MM.1S (cell line): ENCODE data around the gene EFCAB12.
"Not testable (repeated sequence)": the region's sequence is repeated elsewhere in the genome, so short reads cannot be mapped to it uniquely, and the experiment has no call there.

Experiments used
- DNase-seq: peaks from one replicate; pipeline ENCODE4 v3.0.0-alpha.2; 2015
- H2AFZ ChIP-seq: fragments of 300-600 bp; sonication (generic); 2 replicates; pipeline ENCODE4 v1.6.0; 2016; ENCODE audit warnings: antibody characterized with exemption, low read length
- H3F3A ChIP-seq: fragments of 300-600 bp; sonication (generic); 2 replicates; pipeline ENCODE4 v1.6.1; 2016; ENCODE audit warnings: mild to moderate bottlenecking, antibody characterized with exemption, low read length, moderate library complexity, mixed read lengths; ENCODE audit not compliant: insufficient read depth
- H3K27ac ChIP-seq: fragments of 300-600 bp; sonication (generic); 2 replicates; pipeline ENCODE4 v1.5.1; 2016; ENCODE audit warnings: mild to moderate bottlenecking, low read length
- H3K27me3 ChIP-seq: fragments of 300-600 bp; sonication (generic); replicated peaks from 2 replicates; pipeline ENCODE4 v1.6.0; 2016; ENCODE audit warnings: low read length; ENCODE audit not compliant: insufficient read depth
- H3K36me3 ChIP-seq: fragments of 300-600 bp; sonication (generic); replicated peaks from 2 replicates; pipeline ENCODE4 v1.6.1; 2016; ENCODE audit warnings: mild to moderate bottlenecking, low read length, mixed read lengths; ENCODE audit not compliant: insufficient read depth
- H3K4me1 ChIP-seq: fragments of 300-600 bp; sonication (generic); 2 replicates; pipeline ENCODE4 v1.6.1; 2016; ENCODE audit warnings: low read length, mixed read lengths
- H3K4me2 ChIP-seq: fragments of 300-600 bp; sonication (generic); 2 replicates; pipeline ENCODE4 v1.6.0; 2016; ENCODE audit warnings: low read depth, low read length
- H3K4me3 ChIP-seq: fragments of 300-600 bp; sonication (generic); 2 replicates; pipeline ENCODE4 v1.5.1; 2016; ENCODE audit warnings: low read length, mixed read lengths
- H3K79me2 ChIP-seq: fragments of 300-600 bp; sonication (generic); 2 replicates; pipeline ENCODE4 v1.6.1; 2016; ENCODE audit warnings: mixed run types, low read length, mixed read lengths
- H3K9ac ChIP-seq: fragments of 300-600 bp; sonication (generic); 2 replicates; pipeline ENCODE4 v1.6.1; 2016; ENCODE audit warnings: low read length, mixed read lengths
- H3K9me2 ChIP-seq: fragments of 300-600 bp; sonication (generic); replicated peaks from 2 replicates; pipeline ENCODE4 v1.6.1; 2016; ENCODE audit warnings: mild to moderate bottlenecking, low read length, mixed read lengths; ENCODE audit not compliant: insufficient read depth
- H3K9me3 ChIP-seq: fragments of 300-600 bp; sonication (generic); replicated peaks from 2 replicates; pipeline ENCODE4 v1.6.1; 2016; ENCODE audit warnings: mild to moderate bottlenecking, low read length, mixed read lengths; ENCODE audit not compliant: insufficient read depth
- H4K20me1 ChIP-seq: fragments of 300-600 bp; sonication (generic); 2 replicates; pipeline ENCODE4 v1.6.1; 2016; ENCODE audit warnings: mild to moderate bottlenecking, low read length, moderate library complexity, mixed read lengths; ENCODE audit not compliant: insufficient read depth
- EZH2 ChIP-seq: fragments of 300-600 bp; sonication (generic); optimal IDR thresholded peaks from 2 replicates; pipeline ENCODE3; 2017; ENCODE audit warnings: low read depth, mild to moderate bottlenecking, antibody characterized with exemption, low read length, mixed read lengths
- EZH2phosphoT487 ChIP-seq: fragments of 300-600 bp; sonication (generic); IDR thresholded peaks from 2 replicates; pipeline ENCODE4 v1.6.1; 2018; ENCODE audit warnings: antibody characterized with exemption, low read length
- TF ChIP-seq, protein P1 (sequence below): fragments of 300-600 bp; sonication (generic); IDR thresholded peaks from 2 replicates; pipeline ENCODE4 v1.5.1; 2016; ENCODE audit warnings: antibody characterized with exemption, low read length, mixed read lengths

Gene EFCAB12

DNA sequence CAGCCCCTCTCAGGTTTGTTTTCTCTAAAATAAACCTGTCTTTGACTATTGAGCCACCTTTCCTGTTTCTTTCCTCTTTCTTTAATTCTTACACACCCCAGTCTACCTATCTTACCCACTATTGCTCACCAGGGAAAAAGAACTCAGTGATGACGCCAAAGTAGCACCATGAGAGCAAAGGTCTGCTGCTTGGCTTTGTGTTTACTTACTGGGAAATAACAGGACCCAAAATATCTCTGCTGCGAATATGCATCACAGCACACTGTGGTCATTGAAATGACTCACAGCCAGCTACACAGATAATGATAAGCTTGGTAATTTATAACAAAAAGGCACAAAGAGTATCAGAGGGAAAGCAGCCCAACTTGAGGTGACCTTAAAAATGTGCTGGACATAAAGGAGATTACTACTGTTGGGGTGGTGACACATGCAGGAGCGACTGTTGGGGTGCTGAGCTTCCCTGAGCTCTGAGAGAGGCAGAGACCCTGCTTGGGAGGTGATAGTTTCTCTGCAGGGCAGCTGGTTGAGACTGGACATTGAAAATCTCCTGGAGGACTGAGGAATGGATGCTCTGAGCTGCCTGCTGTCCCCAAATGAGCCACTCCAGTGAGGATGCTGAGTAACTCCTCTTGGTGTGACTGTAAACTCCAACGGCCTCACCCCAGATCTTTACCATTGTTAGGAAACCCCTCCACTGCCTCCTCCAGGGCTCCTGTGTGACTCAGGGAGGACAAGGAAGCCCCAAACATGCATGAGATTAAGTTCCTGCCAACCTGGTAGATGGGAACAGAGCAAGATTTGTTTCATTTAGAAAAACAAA is 14.5 kb downstream of the EFCAB12 start:
- no peaks in the 10 kb centered on the region for H3F3A ChIP-seq
- H2AFZ ChIP-seq: no peak overlapping the region
- no peak for DNase-seq

GRCh38 chr3:129413238-129413637 is 15.2 kb downstream of the EFCAB12 start:
- H2AFZ ChIP-seq, H3K9me3 ChIP-seq, H3K4me2 ChIP-seq: not testable (repeated sequence)

More for the DNA sequence above, 14.5 kb downstream of the EFCAB12 start:
- H3K27ac ChIP-seq: no peak overlapping the region
- no peaks in the 10 kb centered on the region for H3K79me2 ChIP-seq
- no peaks in the 10 kb centered on the region for H3K27me3 ChIP-seq
- H3K9me2 ChIP-seq: no peaks in the 10 kb centered on the region
- no peak overlapping the region for H3K4me3 ChIP-seq
- no peaks in the 10 kb centered on the region for H3K4me1 ChIP-seq
- H3K9me3 ChIP-seq: no peaks in the 10 kb centered on the region
- no peaks in the 10 kb centered on the region for H4K20me1 ChIP-seq
- no peak overlapping the region for H3K4me2 ChIP-seq
- H3K36me3 ChIP-seq: no peaks in the 10 kb centered on the region
- TF ChIP-seq, protein P1, sequence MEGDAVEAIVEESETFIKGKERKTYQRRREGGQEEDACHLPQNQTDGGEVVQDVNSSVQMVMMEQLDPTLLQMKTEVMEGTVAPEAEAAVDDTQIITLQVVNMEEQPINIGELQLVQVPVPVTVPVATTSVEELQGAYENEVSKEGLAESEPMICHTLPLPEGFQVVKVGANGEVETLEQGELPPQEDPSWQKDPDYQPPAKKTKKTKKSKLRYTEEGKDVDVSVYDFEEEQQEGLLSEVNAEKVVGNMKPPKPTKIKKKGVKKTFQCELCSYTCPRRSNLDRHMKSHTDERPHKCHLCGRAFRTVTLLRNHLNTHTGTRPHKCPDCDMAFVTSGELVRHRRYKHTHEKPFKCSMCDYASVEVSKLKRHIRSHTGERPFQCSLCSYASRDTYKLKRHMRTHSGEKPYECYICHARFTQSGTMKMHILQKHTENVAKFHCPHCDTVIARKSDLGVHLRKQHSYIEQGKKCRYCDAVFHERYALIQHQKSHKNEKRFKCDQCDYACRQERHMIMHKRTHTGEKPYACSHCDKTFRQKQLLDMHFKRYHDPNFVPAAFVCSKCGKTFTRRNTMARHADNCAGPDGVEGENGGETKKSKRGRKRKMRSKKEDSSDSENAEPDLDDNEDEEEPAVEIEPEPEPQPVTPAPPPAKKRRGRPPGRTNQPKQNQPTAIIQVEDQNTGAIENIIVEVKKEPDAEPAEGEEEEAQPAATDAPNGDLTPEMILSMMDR: no peak
- TF ChIP-seq EZH2: no peak
- no peak for TF ChIP-seq EZH2phosphoT487
- no peak overlapping the region for H3K9ac ChIP-seq

GRCh38 chr3:129412542-129413198 is 15.8 kb downstream of the EFCAB12 start:
- no peak overlapping the region for H3K4me2 ChIP-seq
- no peaks in the 10 kb centered on the region for H3K9me2 ChIP-seq
- no peak for TF ChIP-seq EZH2
- TF ChIP-seq EZH2phosphoT487: no peak
- no peak overlapping the region for H3K9ac ChIP-seq
- H3K4me3 ChIP-seq: no peak overlapping the region
- DNase-seq: no peak
- H2AFZ ChIP-seq: no peak overlapping the region
- no peaks in the 10 kb centered on the region for H3K4me1 ChIP-seq
- H4K20me1 ChIP-seq: no peaks in the 10 kb centered on the region
- no peaks in the 10 kb centered on the region for H3K36me3 ChIP-seq
- H3K27ac ChIP-seq: no peak overlapping the region
- no peaks in the 10 kb centered on the region for H3F3A ChIP-seq
- no peaks in the 10 kb centered on the region for H3K27me3 ChIP-seq
- H3K9me3 ChIP-seq: no peaks in the 10 kb centered on the region
- no peaks in the 10 kb centered on the region for H3K79me2 ChIP-seq

More at GRCh38 chr3:129413238-129413637, 15.2 kb downstream of the EFCAB12 start:
- not testable (repeated sequence) for H3K79me2 ChIP-seq, H3K9ac ChIP-seq, H3K27ac ChIP-seq, H3F3A ChIP-seq, H3K36me3 ChIP-seq, DNase-seq, H4K20me1 ChIP-seq, H3K4me3 ChIP-seq, H3K4me1 ChIP-seq, H3K9me2 ChIP-seq, H3K27me3 ChIP-seq

GRCh38 chr3:129410971-129411370 is 17.5 kb downstream of the EFCAB12 start:
- Histone ChIP-seq H3F3A (no peaks in the 10 kb centered on the region), H3K79me2 (no peaks in the 10 kb centered on the region), H3K4me1 (no peaks in the 10 kb centered on the region), H3K27me3 (no peaks in the 10 kb centered on the region), H3K36me3 (no peaks in the 10 kb centered on the region), H3K27ac (no peak overlapping the region), H3K9me3 (no peaks in the 10 kb centered on the region), H3K4me3 (no peak overlapping the region), H2AFZ (no peak overlapping the region), H3K9ac (no peak overlapping the region), H3K4me2 (no peak overlapping the region), H4K20me1 (no peaks in the 10 kb centered on the region), H3K9me2 (no peaks in the 10 kb centered on the region)
- no peak for DNase-seq
- TF ChIP-seq, protein P1: no peak
- TF ChIP-seq EZH2phosphoT487: no peak
- no peak for TF ChIP-seq EZH2
